Calu3 (cell line): ENCODE results near the gene HLCS. TPM values are rescaled to one million over a fixed set of nuclear protein-coding genes. Genes with fewer than 3 reads are reported as not detected.

Experiments used
- BruUV-seq: library from RNA; stranded (reverse); fragments of 400-500 nt; replicated peaks from 2 replicates; lab custom pipeline; 2021; lab: Mats Ljungman, UMichigan
- CTCF ChIA-PET: fragments of 300-600 bp; sonication (Branson Sonifier 250); formaldehyde crosslinking; loops from one replicate; lab custom pipeline; 2022; ENCODE audit warnings: antibody characterized with exemption; lab: Charles Lee
- DNase-seq: peaks from one replicate; pipeline ENCODE4 v3.0.0; 2022
- H3K27ac Mint-ChIP-seq: one replicate; pipeline ENCODE4 v1.8.0; 2022; ENCODE audit warnings: mixed read lengths; ENCODE audit not compliant: unreplicated experiment
- H3K27me3 Mint-ChIP-seq: one replicate; pipeline ENCODE4 v1.8.0; 2022; ENCODE audit warnings: mixed read lengths; ENCODE audit not compliant: unreplicated experiment
- H3K36me3 Mint-ChIP-seq: one replicate; pipeline ENCODE4 v1.8.0; 2022; ENCODE audit warnings: mild to moderate bottlenecking, moderate library complexity, mixed read lengths; ENCODE audit not compliant: insufficient read depth, unreplicated experiment
- H3K4me1 Mint-ChIP-seq: one replicate; pipeline ENCODE4 v1.8.0; 2022; ENCODE audit warnings: mild to moderate bottlenecking, low read depth, mixed read lengths; ENCODE audit not compliant: unreplicated experiment
- H3K4me3 Mint-ChIP-seq: one replicate; pipeline ENCODE4 v1.8.0; 2022; ENCODE audit warnings: mild to moderate bottlenecking, low read depth, moderate library complexity, mixed read lengths; ENCODE audit not compliant: unreplicated experiment
- H3K9me3 Mint-ChIP-seq: one replicate; pipeline ENCODE4 v1.8.0; 2022; ENCODE audit warnings: low read depth, mixed read lengths; ENCODE audit not compliant: unreplicated experiment
- intact Hi-C: fragments of 100-400 bp; cut with micrococcal nuclease; formaldehyde crosslinking; loops from one replicate; pipeline ENCODE4 v1.10.0; 2022; ENCODE audit not compliant: unreplicated experiment
- total RNA-seq: library from RNA; stranded (reverse); gene quantifications from 2 replicates; pipeline ENCODE4 v1.2.3, GENCODE V29; 2022
- TF ChIP-seq, protein P1 (sequence below): fragments of 200-600 bp; IDR thresholded peaks from one replicate; pipeline ENCODE4 v1.8.0; 2022; ENCODE audit warnings: antibody characterized with exemption; ENCODE audit not compliant: unreplicated experiment

HLCS gene
- total RNA-seq, 1 experiment from 2014 or later, result 18.4 TPM

DNA sequence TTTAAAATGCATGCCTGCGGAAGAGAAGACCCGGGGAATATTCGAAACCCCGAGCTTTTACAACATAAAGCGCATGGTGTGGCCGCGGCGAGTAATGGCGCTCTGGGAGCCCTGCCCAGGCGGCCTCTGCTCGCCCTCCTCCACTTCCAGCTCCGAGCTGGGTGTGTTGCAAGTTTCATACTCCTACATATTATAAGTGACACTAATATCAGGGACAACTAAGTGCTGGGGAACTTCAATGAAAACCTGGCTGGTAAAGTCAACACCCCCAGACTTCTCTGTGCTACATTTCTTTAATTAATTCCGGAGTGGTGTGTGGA is 255.8 kb downstream of the HLCS start:
- CTCF ChIA-PET, result no interaction called here
- intact Hi-C loops, result no loop called here
- no TSS peak for BruUV-seq
- DNase-seq, result no peak
- Mint-ChIP-seq H3K4me1 (no peaks in the 10 kb centered on the region), H3K9me3 (no peaks in the 10 kb centered on the region), H3K27me3 (no peaks in the 10 kb centered on the region), H3K36me3 (peaks cover 8% of the 10 kb centered on the region), H3K4me3 (no peak overlapping the region), H3K27ac (no peak overlapping the region)
- TF ChIP-seq, protein P1, sequence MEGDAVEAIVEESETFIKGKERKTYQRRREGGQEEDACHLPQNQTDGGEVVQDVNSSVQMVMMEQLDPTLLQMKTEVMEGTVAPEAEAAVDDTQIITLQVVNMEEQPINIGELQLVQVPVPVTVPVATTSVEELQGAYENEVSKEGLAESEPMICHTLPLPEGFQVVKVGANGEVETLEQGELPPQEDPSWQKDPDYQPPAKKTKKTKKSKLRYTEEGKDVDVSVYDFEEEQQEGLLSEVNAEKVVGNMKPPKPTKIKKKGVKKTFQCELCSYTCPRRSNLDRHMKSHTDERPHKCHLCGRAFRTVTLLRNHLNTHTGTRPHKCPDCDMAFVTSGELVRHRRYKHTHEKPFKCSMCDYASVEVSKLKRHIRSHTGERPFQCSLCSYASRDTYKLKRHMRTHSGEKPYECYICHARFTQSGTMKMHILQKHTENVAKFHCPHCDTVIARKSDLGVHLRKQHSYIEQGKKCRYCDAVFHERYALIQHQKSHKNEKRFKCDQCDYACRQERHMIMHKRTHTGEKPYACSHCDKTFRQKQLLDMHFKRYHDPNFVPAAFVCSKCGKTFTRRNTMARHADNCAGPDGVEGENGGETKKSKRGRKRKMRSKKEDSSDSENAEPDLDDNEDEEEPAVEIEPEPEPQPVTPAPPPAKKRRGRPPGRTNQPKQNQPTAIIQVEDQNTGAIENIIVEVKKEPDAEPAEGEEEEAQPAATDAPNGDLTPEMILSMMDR, result no peak

- DNase-seq, result no peak
- H3K27me3 Mint-ChIP-seq, result no peaks in the 10 kb centered on the region
- peaks cover 8% of the 10 kb centered on the region for H3K36me3 Mint-ChIP-seq
- CTCF ChIA-PET, result no interaction called here
- no peaks in the 10 kb centered on the region for H3K9me3 Mint-ChIP-seq
- TF ChIP-seq, protein P1, result no peak
- no peaks in the 10 kb centered on the region for H3K4me1 Mint-ChIP-seq
- no peak overlapping the region for H3K27ac Mint-ChIP-seq
- BruUV-seq, result no TSS peak
- H3K4me3 Mint-ChIP-seq, result no peak overlapping the region
- intact Hi-C loops, result no loop called here
Measured at GRCh38 chr21:36709868-36710728, 256.4 kb downstream of the HLCS start.

- DNase-seq, result no peak
- CTCF ChIA-PET, result no interaction called here
Measured at GRCh38 chr21:36709030-36709867, 257.2 kb downstream of the HLCS start.

DNA sequence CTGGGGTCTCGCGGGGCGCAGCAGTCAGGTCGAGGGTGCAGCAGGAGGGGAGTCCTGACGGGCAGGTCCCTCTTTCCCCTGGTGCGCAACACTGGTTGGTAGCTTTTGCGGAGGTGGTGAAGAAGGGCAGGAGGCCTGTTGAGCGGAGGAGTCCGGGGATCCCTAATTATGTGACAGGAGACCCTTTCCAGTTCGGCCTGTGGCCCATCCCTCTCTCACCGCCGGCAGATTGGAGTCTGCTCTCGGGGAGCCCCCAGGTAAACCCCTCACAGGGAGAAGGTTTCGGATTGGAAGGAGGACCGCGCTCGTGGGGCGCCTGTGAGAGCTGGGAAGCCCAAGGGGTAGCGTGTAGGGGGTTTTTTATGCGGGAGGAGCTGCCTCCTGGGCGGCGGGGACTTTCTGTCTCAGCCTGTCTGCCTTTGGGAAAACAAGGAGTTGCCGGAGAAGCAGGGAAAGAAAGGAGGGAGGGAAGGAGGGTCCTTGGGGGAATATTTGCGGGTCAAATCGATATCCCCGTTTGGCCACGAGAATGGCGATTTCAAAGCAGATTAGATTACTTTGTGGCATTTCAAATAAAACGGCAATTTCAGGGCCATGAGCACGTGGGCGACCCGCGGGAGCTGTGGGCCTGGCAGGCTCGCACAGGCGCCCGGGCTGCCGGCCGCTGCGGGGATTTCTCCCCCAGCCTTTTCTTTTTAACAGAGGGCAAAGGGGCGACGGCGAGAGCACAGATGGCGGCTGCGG is 258.0 kb downstream of the HLCS start:
- H3K27ac Mint-ChIP-seq, result no peak overlapping the region
- no peaks in the 10 kb centered on the region for H3K27me3 Mint-ChIP-seq
- no peaks in the 10 kb centered on the region for H3K4me1 Mint-ChIP-seq
- H3K9me3 Mint-ChIP-seq, result no peaks in the 10 kb centered on the region
- CTCF ChIA-PET, result no interaction called here
- intact Hi-C loops, result no loop called here
- H3K36me3 Mint-ChIP-seq, result peaks cover 8% of the 10 kb centered on the region
- DNase-seq, result no peak
- TF ChIP-seq, protein P1, result no peak
- H3K4me3 Mint-ChIP-seq, result no peak overlapping the region
- BruUV-seq, result no TSS peak

More at GRCh38 chr21:36709030-36709867, 257.2 kb downstream of the HLCS start:
- intact Hi-C loops, result no loop called here
- no peak overlapping the region for H3K4me3 Mint-ChIP-seq
- no peaks in the 10 kb centered on the region for H3K9me3 Mint-ChIP-seq
- BruUV-seq, result no TSS peak
- H3K4me1 Mint-ChIP-seq, result no peaks in the 10 kb centered on the region
- no peaks in the 10 kb centered on the region for H3K27me3 Mint-ChIP-seq
- TF ChIP-seq, protein P1, result no peak
- peaks cover 8% of the 10 kb centered on the region for H3K36me3 Mint-ChIP-seq
- no peak overlapping the region for H3K27ac Mint-ChIP-seq
